Muscle of arm (tissue), 12 donors: ENCODE data around the gene PROM2. TPM values are rescaled to one million over a fixed set of nuclear protein-coding genes. Genes with fewer than 3 reads are reported as not detected.

Source experiments
- DNase-seq: peaks from one replicate; pipeline ENCODE4 v3.0.0-alpha.2; 2013
- polyA plus RNA-seq, 12 donors: library from polyadenylated mRNA; unstranded; fragments of 120-200 nt; gene quantifications; one replicate each; pipeline ENCODE4 v1.2.1, GENCODE V29; 2013; ENCODE audit not compliant: insufficient read length in 12 of 12

Gene PROM2
- polyA plus RNA-seq, 12 donors: 0.41 to 15.6 (median 1.1) TPM; not detected in 2

DNA sequence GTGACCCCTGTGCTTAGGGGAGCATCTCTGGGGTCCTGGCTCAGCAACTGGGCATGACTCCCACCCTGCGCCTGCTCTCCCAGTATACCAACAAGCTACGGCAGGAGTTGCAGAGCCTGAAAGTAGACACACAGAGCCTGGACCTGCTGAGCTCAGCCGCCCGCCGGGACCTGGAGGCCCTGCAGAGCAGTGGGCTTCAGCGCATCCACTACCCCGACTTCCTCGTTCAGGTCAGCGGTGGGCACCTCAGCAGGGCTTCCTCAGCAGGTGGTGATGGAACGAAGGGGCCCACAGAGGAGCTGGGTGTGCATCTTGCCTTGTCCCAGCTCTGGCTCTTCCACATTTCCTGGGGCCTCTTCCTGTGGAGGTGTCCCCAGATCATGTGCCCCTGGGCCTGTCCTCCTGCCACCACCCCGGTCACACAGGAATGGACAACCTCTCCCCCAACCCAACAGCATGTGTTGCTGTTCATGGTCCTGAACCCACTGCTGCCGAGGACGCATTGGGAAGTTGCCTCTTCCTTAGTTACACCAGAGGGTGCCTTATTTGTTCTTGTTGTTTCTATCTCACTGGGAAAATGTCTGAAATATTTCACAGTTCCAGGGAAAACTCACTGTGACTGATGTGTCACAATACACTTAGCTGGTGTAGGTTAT is 10.8 kb downstream of the PROM2 start:
- DNase-seq: no peak

DNA sequence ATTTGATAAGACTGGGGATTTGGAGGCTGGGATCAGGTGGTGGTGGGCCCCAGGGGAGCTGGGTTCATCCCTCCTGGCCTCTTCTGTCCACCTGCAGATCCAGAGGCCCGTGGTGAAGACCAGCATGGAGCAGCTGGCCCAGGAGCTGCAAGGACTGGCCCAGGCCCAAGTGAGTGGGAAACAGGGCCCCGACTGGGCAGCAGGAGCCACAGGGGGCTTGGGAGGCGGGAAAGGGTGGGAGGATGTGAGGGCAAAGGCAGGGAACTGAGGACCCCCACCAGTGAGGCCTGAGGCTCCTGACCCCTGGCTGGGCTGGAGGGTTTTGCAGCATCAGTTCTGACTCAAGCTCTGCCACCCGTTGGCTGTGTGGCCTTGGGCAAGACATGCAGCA is 11.3 kb downstream of the PROM2 start:
- DNase-seq: no peak

DNA sequence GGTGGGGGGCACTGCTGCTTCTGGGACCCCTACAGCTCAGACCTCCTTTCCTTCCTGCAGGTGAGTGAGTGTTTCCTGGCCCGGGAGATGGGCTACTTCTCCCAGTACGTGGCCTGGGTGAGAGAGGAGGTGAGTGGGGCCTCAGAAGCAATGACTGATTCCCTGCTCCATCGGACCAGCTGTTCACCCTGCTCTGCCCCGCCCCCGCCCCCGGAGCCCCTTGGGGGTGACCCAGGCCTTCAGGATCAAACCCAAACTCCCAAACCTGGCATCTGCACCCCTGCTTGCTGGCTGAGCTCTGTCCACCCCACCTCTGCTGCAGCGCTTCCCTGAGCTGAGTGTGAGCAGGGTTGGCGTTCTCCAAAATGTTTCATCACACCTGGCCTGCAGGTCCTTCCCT is 13.1 kb downstream of the PROM2 start:
- DNase-seq: no peak

DNA sequence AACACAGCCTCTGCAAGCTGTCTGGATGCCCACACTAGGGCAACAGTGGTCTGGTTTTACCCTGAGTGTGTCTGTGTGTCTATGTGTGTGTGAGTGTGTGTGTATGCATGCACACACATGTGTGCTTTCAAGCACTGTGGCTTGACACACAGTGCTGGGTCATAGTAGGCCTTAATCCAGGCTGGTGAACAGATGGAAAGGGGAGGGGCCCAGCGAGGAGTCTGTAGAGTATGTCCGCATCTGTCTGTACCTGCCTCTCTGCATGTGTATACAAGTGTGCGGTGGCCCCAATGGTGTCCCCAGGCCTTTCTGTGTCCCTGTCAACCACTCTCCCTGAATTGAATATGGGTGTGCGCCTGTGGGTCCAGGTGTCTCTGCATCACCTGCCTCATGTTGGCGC is 13.6 kb downstream of the PROM2 start:
- no peak for DNase-seq

DNA sequence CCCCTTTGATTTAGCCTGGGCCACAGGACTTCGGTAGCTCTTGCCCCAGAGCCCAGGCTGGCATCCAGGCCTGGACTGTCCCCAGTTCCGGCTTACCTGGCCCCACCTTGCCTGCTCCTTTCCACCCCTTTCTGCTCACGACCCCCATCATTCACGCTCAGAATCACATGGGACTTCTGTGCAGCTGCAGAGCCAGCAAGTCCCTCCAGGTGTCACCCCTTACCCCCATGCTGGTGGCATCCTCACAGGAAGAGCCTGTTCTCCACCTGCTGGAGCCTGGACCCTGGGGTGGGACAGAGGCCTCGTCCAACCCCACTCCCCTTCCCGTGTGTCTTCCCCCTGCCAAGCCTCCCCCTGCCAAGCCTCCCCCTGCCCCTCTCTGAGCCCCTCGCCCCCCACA is 15.0 kb downstream of the PROM2 start:
- no peak for DNase-seq

DNA sequence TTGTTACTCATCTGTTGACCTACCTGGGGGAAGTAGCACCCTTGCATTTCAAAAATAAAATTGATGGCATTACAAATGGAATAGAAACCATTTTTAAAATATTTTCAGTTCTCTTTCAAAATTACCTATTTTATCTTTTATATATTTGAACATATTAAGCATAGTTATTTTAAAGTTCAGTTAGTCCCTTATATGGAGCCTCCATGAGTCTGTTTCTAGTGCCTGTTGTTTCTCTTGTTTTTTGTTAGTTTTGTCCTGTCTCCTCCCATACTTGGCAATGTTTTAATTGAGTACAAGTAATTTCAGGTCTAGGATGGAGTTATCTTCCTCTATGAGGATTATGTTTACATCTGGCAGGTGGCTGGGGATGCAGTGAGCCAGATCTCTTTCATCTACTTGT is 17.0 kb downstream of the PROM2 start:
- no peak for DNase-seq

DNA sequence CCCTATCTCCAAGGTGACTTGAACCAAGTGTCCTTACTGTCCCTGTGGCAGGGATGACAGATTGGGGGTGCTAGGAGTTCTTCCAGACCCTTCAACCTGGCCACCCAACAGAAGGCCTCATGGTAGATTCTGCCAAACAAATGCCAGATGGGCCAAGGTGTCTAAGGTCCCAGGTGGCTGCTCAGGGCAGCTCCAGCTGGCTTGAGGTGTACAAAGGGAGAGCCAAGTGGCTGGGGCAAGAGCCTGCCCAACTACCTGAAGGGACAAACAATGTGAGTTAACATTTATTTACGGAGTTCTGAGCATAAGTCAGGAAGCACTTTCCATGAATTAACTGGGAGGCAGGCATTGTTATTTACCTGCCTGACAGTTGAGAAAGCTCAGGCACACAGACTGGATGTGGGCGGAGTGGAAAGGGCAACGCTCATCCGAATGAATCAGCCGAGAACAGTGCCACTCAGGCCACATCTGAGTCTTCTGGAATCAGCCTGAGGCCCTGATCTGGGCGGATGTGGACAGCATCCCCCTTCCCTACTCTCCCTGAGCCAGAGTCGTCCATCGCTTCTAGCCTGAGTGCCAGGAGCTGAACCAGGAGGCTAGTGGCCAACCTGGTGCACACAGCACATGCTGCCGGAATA is 18.5 kb downstream of the PROM2 start:
- DNase-seq: no peak

DNA sequence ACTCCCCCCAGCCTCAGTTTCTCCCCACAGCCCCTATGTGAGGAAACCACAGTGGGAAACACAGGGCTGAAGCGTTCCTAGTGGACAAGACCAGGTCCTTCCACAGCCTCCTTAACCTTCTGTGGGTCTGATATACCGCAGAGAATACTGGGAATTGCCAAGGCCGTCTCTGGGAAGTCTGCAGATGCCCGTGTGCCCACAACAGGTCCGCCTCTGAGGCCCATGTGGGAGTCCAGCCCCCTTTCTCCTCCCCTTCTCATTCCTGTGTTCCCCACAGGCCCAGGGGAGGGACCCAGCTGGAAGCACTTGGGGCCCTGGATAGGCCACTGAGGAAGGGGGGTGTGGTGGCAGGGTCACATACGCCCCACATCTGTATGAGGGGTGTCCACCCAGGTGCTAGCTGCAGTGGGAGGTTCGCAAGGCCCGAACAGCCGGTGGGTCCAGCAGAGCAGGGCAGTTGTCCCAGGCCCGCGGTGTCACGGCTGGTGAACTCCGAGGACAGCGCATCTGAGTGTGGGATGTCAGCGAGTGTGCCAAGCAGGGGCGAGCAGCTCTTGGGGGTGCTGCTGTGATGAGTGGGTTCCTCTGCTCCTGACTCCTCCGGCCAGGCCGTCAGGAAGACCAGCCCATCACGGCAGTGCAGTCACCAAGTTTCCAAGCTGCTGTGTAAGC is 20.5 kb downstream of the PROM2 start:
- no peak for DNase-seq

DNA sequence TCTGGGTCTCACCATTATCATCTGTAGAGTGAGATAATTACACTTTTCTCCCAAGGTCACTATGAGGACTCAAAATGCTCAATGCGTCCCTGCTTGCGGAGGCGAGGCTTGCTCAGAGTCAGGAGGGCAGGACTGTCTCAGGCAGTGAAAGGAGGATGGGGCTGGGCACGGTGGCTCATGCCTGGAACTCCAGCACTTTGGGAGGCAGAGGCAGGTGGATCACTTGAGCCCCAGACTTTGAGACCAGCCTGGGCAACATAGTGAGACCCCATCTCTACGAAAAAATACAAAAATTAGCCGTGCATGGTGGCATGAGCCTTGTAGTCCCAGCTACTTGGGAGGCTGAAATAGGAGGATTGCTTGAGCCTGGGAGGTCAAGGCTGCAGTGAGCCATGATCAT is 21.1 kb downstream of the PROM2 start:
- no peak for DNase-seq

DNA sequence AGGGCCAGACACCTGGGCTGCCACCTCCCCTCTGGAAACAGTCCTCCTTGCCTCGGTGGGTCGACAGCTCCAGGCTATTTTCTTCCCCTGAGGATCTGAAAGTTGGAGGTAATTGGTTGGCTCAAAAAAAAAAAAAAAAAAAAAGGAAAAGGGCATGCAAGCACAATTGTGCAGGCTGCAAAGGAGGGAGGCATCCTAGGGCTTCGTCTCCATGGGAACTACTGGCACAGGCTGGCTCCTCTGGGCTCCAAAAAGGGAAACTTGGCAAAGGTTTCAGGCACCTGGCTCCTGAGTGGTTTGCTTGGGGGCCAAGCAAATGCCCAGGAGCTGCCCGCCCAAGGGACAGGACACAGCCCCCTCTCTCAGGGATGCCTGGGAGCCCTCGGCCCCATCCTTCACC is 21.8 kb downstream of the PROM2 start:
- no peak for DNase-seq

DNA sequence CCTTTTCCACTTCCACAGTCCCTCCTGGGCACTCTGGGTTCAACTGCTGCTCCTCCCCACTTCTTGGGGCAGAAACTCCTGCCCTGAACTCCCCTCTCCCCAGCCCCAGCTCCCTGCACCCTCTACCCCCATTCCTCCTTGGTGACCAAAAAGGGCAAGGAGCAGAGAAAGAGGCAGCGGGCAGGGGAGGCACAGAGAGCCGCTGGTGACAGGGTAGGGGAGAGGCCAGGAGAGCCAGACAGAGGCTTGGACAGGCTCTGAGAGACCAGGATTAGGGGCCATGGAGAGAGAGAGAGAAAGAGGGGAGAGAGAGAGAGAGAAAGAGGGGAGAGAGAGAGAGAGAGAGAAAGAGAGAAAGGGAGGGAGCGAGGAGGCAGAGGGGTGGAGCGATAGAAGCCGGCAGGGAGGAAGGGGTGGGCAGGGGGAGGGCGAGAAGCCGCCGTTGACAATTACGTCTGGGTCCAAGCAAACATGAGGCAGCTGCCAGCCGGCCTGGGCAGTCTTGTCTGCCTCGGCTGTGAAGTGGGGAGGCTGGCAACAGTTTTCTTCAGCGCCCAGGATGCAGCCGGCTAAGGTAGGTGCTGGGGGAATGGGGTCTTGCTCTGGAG is 22.7 kb downstream of the PROM2 start, which contains the start of gene KCNIP3:
Gene KCNIP3 (plus strand): TSS at position 468 of the 608 bp plus-strand sequence. CDS start 92 bp downstream, at position 560.
- DNase-seq: peak; percentile 29

DNA sequence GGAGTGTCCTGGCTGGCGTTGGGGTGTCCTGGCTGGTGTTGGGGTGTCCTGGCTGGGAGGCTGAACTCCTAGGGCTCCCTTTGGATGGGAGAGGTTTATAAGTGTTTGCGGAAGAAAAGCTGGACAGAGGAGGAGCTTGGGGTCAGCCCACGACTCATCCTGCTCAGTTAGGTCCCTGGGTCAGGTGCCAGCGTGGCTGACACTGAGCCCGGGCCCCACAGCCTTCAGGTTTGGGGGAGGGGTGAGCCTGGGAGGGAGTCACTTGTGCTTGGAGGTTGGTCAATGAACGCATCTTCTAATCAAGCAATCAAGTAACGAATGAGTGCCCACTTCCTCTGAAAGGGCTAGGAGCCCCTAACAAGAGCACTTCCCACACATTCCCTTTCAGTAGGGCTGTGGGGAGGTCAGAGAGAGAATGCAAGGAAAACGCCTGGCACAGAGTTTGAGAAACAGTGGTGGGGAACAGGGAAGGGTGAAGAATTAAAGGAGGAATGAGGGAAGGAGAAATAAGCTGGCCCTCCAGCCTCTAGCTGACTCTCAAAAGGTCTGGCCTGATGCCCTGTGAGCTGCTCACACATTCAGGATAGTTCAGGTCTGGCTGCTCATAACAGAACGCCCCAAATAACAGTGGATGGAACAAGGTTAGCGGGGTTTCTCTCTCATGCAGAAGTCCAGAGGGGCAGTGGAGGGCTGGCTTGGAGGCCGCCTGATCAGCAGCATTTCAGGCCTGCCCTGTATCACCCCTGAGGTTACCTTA is 23.6 kb downstream of the PROM2 start:
- no peak for DNase-seq

DNA sequence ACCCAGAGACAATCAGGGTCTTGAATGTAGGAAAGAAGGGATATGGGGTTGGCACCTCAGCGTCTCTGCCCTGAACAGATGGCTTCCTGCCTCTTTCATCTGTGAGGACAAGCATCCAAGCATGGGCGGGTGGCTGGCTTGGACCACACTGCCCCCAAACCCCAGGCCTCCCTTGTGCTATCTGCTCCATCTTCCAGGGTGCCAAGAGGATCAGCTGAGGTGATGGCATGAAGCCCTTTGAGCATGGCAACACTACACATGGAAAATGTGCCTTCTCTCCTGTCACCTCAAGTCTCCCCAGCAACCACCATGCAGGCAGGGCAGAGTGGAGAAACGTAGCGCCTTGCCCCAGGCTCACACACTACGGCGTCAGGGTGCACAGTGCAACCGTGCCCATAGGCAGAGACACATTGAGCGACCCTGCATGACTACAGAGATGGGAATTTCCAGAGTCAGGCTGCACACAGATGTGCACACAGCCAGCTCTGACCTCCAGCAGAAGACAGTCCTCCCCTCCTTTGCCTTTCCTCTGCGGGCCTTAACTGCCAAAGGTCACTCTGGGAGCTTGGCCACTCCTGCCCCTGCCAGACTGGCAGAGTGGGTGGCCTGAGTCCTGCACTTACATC is 24.4 kb downstream of the PROM2 start:
- no peak for DNase-seq

DNA sequence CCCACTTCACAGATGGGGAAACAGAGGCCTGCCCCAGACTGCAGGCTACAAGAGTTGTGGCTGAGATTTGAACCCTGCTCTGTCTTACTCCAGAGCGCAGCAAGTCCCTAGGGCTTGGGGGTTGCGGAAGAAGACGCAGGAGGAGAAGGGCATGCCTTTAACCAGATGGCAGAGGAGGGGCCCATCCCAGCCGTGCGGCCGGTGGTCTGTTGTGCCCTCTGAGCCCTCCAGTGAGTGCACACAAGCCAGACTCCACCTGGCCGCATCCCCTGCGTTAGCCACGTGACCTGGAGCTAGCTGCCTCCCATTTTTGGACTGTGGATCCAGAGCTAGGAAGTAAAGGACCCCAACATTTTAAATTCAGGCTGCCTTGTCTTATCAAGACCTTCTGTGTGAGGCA is 25.7 kb downstream of the PROM2 start:
- no peak for DNase-seq

DNA sequence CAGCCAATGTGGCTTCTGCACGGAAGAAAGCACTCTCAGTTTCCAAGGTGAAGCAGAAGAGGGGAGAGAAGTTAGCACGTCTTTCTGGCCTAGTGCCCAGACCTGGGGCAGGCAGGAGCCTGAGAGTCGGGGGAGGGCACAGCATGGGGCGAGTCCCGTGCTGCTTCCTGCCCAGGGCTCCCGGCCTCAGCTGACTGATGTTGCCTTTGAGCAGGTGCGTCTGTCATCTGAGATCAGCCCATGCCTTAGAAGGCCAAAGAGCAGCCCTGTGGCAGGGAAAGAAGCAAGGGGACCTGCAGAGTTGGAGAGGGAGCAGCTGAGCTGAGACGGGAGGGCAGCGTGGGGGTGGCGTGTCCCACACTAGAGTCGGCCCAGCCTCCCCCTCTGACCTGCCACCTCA is 26.2 kb downstream of the PROM2 start:
- DNase-seq: no peak

DNA sequence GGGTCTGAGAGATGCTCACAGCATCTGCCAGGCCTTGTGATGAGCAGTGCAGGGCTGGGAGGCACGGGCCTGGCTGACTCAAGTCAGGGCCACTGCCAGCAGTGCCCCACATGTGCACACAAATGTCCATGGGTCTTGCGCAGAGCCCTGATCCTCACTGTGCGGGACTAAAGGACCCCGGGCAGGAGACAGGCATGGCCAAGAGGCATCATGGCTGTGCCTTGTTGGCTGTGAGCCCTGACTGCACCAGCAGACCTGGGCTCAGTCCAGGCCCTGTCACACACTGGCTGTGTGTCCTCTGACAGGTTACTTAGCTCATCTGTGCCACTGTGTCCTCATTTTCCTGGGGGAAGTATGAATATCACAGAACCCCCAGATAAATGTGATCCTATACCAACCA is 26.9 kb downstream of the PROM2 start:
- DNase-seq: no peak

DNA sequence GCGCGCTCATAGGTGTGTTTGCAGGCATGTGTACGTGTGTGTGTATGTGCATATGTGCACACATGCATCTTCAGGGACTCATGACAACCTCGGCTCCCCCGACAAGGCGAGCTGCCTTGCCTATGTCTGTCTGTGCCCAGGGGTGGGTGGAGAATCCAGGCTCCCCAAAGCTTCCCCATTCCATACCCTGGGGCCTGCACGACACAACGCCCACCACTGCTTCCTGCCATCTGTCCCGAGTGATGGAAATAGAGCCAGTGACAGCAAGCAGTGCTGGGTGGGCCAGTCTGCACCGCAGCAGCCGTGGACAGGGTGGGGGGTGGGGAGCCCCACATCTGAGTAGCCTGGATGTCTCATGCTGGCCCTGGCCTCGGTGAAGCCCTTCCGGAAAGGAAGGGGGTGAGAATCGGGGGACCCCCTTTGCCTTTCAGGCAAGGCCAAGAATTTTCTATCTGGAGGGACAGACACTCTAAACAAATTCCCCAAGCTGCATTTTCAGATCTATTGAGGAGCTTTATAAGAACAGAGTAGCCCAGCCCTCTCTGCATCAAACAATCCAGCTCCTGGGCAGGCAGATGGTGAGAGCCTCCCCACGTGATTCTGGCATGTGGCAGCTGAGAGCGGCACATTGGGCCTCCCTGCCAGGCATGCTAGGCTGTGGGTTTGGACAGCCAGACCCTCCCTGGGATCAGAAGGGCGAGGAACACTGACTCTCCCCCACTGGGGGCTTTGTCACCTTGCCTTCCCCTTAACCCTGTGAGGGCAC is 27.8 kb downstream of the PROM2 start:
- DNase-seq: no peak

DNA sequence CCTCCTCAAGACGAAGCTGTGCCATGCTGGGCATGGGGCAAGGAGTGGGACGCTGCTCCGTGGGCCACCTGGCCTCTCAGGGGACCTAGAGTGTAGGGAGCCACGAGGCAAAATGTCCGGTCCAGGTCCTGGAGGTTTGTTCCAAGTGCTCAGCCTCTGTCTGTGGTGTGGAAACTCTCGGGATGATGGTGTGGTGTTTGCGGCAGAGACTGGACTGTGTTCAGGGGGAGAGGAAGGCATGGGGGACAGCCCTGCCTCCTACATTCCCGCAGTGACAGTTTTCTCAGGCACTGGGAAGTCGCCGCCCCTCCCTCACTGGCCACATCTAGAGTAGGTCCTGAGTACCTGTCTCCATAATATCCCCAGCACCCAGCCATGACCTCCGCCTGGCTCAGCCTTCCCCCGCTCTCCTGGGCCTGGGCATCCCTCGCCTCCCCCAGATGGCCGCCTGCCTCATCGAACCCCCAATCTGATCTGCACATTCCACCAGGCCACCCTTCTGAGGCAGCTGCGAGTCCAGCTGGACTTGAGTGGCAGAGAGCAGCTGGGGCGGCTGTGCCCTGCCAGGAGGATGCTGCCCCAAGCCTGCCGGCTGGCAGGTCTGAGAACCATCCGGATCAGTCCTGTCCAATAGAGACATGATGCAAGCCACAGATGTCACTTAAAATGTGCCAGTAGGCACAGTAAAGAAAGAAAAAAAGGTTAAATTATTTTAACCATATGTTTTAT is 29.1 kb downstream of the PROM2 start:
- peak; percentile 45 for DNase-seq

DNA sequence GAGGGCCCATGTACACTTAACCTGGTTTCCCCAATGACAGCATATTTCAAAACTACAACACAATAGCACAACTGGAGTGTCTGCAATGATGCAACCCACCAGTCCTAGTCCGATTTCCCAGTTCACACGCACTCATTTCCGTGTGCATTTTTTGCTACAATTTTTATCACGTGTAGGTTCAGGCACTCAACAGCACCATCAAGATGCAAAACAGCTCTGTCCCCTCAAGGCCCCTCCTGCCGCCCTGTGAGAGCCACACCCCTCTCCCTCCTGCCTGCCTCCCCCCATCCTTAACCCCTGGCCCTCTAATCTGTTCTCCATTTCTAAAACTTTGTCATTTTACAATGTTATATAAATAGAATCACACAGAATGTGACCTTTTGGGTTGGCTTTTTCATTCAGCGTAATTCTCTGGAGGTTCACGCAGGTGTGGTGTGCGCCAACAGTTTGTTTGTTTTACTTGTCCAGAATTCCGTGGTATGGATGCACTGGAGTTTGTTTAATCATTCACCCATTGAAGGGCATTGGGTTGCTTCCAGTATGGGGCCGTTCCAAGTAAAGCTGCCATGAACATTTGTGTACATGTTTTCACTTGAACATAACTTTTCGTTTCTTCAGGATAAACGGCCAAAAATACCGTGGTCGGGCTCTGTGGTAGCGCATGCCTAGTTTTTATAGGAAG is 31.3 kb downstream of the PROM2 start:
- no peak for DNase-seq
